Fibroblast of lung (primary cell): ENCODE data around the gene TMCO5A. TPM values are rescaled to one million over a fixed set of nuclear protein-coding genes. Genes with fewer than 3 reads are reported as not detected.

Experiments used
- DNase-seq, 2 donors: peaks; one replicate each; pipeline versions ENCODE4 v3.0.0 to v3.0.0-alpha.2; 2010; ENCODE audit warnings: low read depth in 2 of 2
- H2AFZ ChIP-seq: 2 replicates; pipeline ENCODE4 v1.5.1; 2012; ENCODE audit warnings: low read length, control low read depth, inconsistent platforms
- H3K27ac ChIP-seq: 2 replicates; pipeline ENCODE4 v1.5.1; 2011; ENCODE audit warnings: low read length, control low read depth; ENCODE audit not compliant: insufficient read depth
- H3K27me3 ChIP-seq: 2 replicates; pipeline ENCODE4 v1.5.1; 2011; ENCODE audit warnings: mild to moderate bottlenecking, low read length; ENCODE audit not compliant: control insufficient read depth, insufficient read depth
- H3K36me3 ChIP-seq: 2 replicates; pipeline ENCODE4 v1.5.1; 2011; ENCODE audit warnings: low read length; ENCODE audit not compliant: control insufficient read depth, insufficient read depth
- H3K4me1 ChIP-seq: 2 replicates; pipeline ENCODE4 v1.5.1; 2011; ENCODE audit warnings: low read length; ENCODE audit not compliant: control insufficient read depth, insufficient read depth; ENCODE audit errors: extremely low read depth
- H3K4me2 ChIP-seq: 2 replicates; pipeline ENCODE4 v1.5.1; 2011; ENCODE audit warnings: low read length, control low read depth; ENCODE audit not compliant: insufficient read depth; ENCODE audit errors: extremely low read depth
- H3K4me3 ChIP-seq, 4 experiments: fragments of 200-600 bp in 1 of 4; sonication (generic) in 1 of 4; replicated peaks in 1 of 4; 2 replicates each; pipeline ENCODE4 v1.5.1; 2011 to 2016; ENCODE audit warnings: low read length in 4 of 4, low read depth in 3 of 4, mild to moderate bottlenecking in 3 of 4, control low read depth in 2 of 4, inconsistent platforms in 1 of 4, mixed read lengths in 1 of 4; ENCODE audit not compliant: insufficient read depth in 1 of 4; ENCODE audit errors: control extremely low read depth in 1 of 4
- H3K79me2 ChIP-seq: 2 replicates; pipeline ENCODE4 v1.5.1; 2012; ENCODE audit warnings: mild to moderate bottlenecking, low read length, inconsistent platforms; ENCODE audit not compliant: control insufficient read depth, insufficient read depth
- H3K9ac ChIP-seq: 2 replicates; pipeline ENCODE4 v1.5.1; 2011; ENCODE audit warnings: mild to moderate bottlenecking, low read length, control low read depth; ENCODE audit not compliant: insufficient read depth
- H3K9me3 ChIP-seq: 2 replicates; pipeline ENCODE4 v1.5.1; 2012; ENCODE audit warnings: low read depth, low read length; ENCODE audit not compliant: control insufficient read depth, insufficient read depth
- H4K20me1 ChIP-seq: 2 replicates; pipeline ENCODE4 v1.5.1; 2011; ENCODE audit warnings: low read length; ENCODE audit not compliant: control insufficient read depth, insufficient read depth; ENCODE audit errors: extremely low read depth
- EZH2 ChIP-seq: IDR thresholded peaks from 2 replicates; pipeline ENCODE4 v1.5.1; 2012; ENCODE audit warnings: low read length, control low read depth, mild to moderate bottlenecking; ENCODE audit errors: missing control alignments
- polyA plus RNA-seq, 2 donors: library from polyadenylated mRNA; depleted of rRNA in 1 of 2; stranded (reverse) in 1 of 2; unstranded in 1 of 2; fragments of >200 nt; gene quantifications; 2 replicates each; pipeline ENCODE4 v1.2.1, GENCODE V29; 2011 to 2012; ENCODE audit warnings: missing spikeins in 1 of 2
- total RNA-seq: library from RNA; depleted of rRNA; stranded (reverse); fragments of >200 nt; gene quantifications from 2 replicates; pipeline ENCODE4 v1.2.1, GENCODE V29; 2014
- TF ChIP-seq, protein P1 (sequence below), 2 donors: IDR thresholded peaks in 1 of 2; conservative IDR thresholded peaks in 1 of 2; 1 replicate in 1 of 2; 2 replicates in 1 of 2; pipeline ENCODE4 v1.5.1; 2011 to 2012; ENCODE audit warnings: low read length in 2 of 2, control low read depth in 1 of 2, inconsistent platforms in 1 of 2, low read depth in 1 of 2, mild to moderate bottlenecking in 1 of 2

The TMCO5A gene
- total and polyA plus RNA-seq, 2 donors (not counting 1 experiment from before 2014, with no cell fraction given) = not detected

GRCh38 chr15:37967788-37968187 is 33.3 kb downstream of the TMCO5A start:
- no peak for TF ChIP-seq EZH2
- TF ChIP-seq, protein P1, sequence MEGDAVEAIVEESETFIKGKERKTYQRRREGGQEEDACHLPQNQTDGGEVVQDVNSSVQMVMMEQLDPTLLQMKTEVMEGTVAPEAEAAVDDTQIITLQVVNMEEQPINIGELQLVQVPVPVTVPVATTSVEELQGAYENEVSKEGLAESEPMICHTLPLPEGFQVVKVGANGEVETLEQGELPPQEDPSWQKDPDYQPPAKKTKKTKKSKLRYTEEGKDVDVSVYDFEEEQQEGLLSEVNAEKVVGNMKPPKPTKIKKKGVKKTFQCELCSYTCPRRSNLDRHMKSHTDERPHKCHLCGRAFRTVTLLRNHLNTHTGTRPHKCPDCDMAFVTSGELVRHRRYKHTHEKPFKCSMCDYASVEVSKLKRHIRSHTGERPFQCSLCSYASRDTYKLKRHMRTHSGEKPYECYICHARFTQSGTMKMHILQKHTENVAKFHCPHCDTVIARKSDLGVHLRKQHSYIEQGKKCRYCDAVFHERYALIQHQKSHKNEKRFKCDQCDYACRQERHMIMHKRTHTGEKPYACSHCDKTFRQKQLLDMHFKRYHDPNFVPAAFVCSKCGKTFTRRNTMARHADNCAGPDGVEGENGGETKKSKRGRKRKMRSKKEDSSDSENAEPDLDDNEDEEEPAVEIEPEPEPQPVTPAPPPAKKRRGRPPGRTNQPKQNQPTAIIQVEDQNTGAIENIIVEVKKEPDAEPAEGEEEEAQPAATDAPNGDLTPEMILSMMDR (conservative IDR thresholded peaks at IDR 0.05 in 1 of 2, IDR thresholded peaks at IDR 0.05 in 1 of 2; ENCODE audit: low read depth in 1 of 2, low read length in 2 of 2) = no peak
- no peaks in the 10 kb centered on the region for H4K20me1 ChIP-seq
- H3K9ac ChIP-seq = no peak overlapping the region
- H3K79me2 ChIP-seq = no peaks in the 10 kb centered on the region
- H2AFZ ChIP-seq = no peak overlapping the region
- H3K27me3 ChIP-seq = no peaks in the 10 kb centered on the region
- H3K27ac ChIP-seq = no peak overlapping the region
- no peak for DNase-seq
- no peaks in the 10 kb centered on the region for H3K4me1 ChIP-seq
- H3K36me3 ChIP-seq = no peaks in the 10 kb centered on the region
- no peak overlapping the region for H3K4me3 ChIP-seq
- no peak overlapping the region for H3K4me2 ChIP-seq
- no peaks in the 10 kb centered on the region for H3K9me3 ChIP-seq

DNA sequence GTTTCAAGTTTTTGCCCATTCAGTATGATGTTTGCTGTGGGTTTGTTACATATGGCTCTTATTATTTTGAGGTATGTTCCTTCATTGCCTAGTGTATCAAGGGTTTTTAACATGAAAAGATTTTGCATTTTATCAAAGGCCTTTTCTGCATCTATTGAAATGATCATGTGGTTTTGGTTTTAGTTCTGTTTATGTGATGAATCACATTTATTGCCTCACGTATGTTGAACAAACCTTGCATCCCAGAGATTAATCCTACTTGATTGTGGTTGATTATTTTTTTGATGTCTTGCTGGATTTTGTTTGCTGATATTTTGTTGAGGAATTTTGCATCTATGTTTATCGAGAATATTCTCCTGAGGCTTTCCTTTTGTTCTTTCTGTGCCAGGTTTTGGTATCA is 39.4 kb downstream of the TMCO5A start:
- H3K79me2 ChIP-seq = no peaks in the 10 kb centered on the region
- no peaks in the 10 kb centered on the region for H3K27me3 ChIP-seq
- H2AFZ ChIP-seq = no peak overlapping the region
- H3K4me1 ChIP-seq = no peaks in the 10 kb centered on the region
- no peak overlapping the region for H3K27ac ChIP-seq
- no peak overlapping the region for H3K4me3 ChIP-seq
- no peaks in the 10 kb centered on the region for H3K36me3 ChIP-seq
- H3K9ac ChIP-seq = no peak overlapping the region
- peak in 1 of 2 donors; percentile 11 for DNase-seq
- H4K20me1 ChIP-seq = no peaks in the 10 kb centered on the region
- H3K9me3 ChIP-seq = no peaks in the 10 kb centered on the region
- H3K4me2 ChIP-seq = no peak overlapping the region
- no peak for TF ChIP-seq EZH2
- TF ChIP-seq, protein P1 (conservative IDR thresholded peaks at IDR 0.05 in 1 of 2, IDR thresholded peaks at IDR 0.05 in 1 of 2; ENCODE audit: low read depth in 1 of 2, low read length in 2 of 2) = no peak

DNA sequence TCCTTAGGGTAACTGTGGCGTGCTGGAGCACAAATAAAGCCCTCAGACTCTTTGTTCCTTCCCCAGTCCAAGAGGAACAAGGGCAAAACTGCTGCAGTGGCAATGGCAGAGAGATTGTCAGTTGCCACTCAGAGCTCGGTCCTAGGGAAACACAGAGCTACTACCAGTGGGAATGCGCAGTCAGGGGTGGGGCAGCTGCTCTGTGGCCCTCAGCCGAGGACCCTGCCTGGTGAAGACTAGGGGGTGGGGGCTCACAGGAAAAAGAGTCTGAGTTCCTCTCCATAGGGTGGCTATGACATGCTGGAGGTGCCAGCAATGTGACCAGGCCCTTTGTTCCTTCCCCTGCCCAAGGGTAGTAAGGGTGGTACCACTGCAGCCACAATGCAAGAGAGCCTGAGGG is 43.8 kb downstream of the TMCO5A start:
- no peaks in the 10 kb centered on the region for H3K9me3 ChIP-seq
- no peak overlapping the region for H3K4me2 ChIP-seq
- H3K9ac ChIP-seq = no peak overlapping the region
- no peak for DNase-seq
- H2AFZ ChIP-seq = no peak overlapping the region
- no peaks in the 10 kb centered on the region for H3K79me2 ChIP-seq
- TF ChIP-seq, protein P1 (conservative IDR thresholded peaks at IDR 0.05 in 1 of 2, IDR thresholded peaks at IDR 0.05 in 1 of 2; ENCODE audit: low read depth in 1 of 2, low read length in 2 of 2) = no peak
- no peak for TF ChIP-seq EZH2
- H3K36me3 ChIP-seq = no peaks in the 10 kb centered on the region
- no peaks in the 10 kb centered on the region for H3K27me3 ChIP-seq
- H3K27ac ChIP-seq = no peak overlapping the region
- no peaks in the 10 kb centered on the region for H4K20me1 ChIP-seq
- no peaks in the 10 kb centered on the region for H3K4me1 ChIP-seq
- no peak overlapping the region for H3K4me3 ChIP-seq
